Measurements from ENCODE around the gene RSBN1.

RSBN1 gene

DNA sequence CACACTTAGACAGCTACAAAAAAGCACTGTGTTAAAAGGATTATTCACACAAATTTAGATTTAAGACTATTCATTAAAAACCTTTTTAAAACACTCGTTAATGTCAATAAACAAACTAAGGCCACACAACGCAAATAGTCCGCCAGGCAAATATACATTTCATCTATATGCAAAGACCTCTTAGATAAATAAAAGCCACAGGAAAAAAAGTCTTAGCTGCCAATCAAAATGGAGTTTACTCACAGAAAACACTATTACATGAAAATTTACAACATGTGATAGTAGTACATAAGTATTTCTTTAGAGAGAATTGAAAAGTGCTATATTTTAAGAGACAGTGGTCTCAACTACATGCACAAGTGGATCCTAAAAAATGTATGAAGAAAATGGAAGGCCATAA, 50.3 kb downstream of the RSBN1 start:
- no peaks in the 10 kb centered on the region for H3K27me3 ChIP-seq (ENCODE audit: insufficient read depth, poor library complexity, severe bottlenecking)
- no peaks in the 10 kb centered on the region for H3K4me1 ChIP-seq (ENCODE audit: insufficient read depth, poor library complexity, severe bottlenecking)
- TF ChIP-seq, protein P1, sequence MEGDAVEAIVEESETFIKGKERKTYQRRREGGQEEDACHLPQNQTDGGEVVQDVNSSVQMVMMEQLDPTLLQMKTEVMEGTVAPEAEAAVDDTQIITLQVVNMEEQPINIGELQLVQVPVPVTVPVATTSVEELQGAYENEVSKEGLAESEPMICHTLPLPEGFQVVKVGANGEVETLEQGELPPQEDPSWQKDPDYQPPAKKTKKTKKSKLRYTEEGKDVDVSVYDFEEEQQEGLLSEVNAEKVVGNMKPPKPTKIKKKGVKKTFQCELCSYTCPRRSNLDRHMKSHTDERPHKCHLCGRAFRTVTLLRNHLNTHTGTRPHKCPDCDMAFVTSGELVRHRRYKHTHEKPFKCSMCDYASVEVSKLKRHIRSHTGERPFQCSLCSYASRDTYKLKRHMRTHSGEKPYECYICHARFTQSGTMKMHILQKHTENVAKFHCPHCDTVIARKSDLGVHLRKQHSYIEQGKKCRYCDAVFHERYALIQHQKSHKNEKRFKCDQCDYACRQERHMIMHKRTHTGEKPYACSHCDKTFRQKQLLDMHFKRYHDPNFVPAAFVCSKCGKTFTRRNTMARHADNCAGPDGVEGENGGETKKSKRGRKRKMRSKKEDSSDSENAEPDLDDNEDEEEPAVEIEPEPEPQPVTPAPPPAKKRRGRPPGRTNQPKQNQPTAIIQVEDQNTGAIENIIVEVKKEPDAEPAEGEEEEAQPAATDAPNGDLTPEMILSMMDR (IDR thresholded peaks at IDR 0.05; ENCODE audit: poor library complexity, severe bottlenecking), result no peak
- ATAC-seq (ENCODE audit: low read depth) (no peak), DNase-seq (ENCODE audit: low spot score) (no peak)
- peaks cover 19% of the 10 kb centered on the region for H3K36me3 ChIP-seq (ENCODE audit: low read depth)
- no peaks in the 10 kb centered on the region for H3K9me3 ChIP-seq (ENCODE audit: severe bottlenecking)
- no peak overlapping the region for H3K4me3 ChIP-seq (ENCODE audit: severe bottlenecking)
- no peak overlapping the region for H3K27ac ChIP-seq (ENCODE audit: poor library complexity, severe bottlenecking)

DNA sequence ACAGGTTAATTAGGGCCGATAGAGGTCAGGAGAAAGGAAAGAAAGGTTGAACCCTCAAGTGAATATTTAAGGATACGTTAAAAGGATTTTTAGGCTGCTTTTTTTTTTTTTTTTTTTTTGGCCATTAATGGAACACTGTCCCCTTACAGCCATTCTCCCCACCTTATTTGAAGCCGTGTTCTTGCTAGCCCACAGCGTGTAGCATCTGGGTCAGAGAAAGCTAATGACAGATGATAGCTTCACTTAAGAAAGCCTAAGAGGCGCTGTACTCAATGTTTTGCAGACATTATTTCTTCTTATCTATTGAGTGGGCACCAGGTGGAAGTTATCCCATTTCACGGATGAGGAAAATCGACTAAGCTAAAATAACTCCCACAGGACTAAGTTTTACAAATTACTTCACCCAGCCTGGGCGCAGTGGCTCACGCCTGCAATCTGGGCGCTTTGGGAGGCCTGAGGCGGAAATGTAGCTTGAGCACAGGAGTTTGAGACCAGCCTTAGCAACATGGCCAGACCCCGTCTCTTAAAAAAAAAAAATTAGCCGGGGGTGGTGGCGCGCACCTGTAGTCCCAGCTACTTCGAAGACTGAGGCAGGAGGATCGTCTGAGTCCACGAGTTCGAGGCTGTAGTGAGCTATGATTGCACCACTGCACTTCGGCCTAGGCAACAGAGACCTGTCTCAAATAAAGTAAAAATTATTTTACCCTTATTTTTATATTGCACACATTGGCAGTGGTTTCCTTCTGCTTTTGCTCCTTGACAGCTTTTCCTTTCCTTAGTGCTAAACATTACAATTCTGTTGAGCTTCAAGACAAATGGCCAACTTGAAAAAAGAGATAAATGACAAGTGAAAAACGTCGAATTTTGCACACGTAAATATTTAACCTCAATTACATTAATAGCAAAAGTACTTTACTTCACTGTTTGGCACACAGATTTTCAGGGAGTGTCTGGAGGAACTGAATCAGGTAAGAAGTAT, 51.9 kb downstream of the RSBN1 start:
- Histone ChIP-seq H3K4me1 (ENCODE audit: insufficient read depth, poor library complexity, severe bottlenecking) (no peaks in the 10 kb centered on the region), H3K27me3 (ENCODE audit: insufficient read depth, poor library complexity, severe bottlenecking) (no peaks in the 10 kb centered on the region), H3K9me3 (ENCODE audit: severe bottlenecking) (no peaks in the 10 kb centered on the region), H3K27ac (ENCODE audit: poor library complexity, severe bottlenecking) (peak overlapping the region; percentile 62), H3K36me3 (ENCODE audit: low read depth) (peaks cover 8% of the 10 kb centered on the region), H3K4me3 (ENCODE audit: severe bottlenecking) (no peak overlapping the region)
- DNase-seq (ENCODE audit: low spot score), result no peak
- ATAC-seq (ENCODE audit: low read depth), result no peak
- TF ChIP-seq, protein P1 (IDR thresholded peaks at IDR 0.05; ENCODE audit: poor library complexity, severe bottlenecking), result no peak

DNA sequence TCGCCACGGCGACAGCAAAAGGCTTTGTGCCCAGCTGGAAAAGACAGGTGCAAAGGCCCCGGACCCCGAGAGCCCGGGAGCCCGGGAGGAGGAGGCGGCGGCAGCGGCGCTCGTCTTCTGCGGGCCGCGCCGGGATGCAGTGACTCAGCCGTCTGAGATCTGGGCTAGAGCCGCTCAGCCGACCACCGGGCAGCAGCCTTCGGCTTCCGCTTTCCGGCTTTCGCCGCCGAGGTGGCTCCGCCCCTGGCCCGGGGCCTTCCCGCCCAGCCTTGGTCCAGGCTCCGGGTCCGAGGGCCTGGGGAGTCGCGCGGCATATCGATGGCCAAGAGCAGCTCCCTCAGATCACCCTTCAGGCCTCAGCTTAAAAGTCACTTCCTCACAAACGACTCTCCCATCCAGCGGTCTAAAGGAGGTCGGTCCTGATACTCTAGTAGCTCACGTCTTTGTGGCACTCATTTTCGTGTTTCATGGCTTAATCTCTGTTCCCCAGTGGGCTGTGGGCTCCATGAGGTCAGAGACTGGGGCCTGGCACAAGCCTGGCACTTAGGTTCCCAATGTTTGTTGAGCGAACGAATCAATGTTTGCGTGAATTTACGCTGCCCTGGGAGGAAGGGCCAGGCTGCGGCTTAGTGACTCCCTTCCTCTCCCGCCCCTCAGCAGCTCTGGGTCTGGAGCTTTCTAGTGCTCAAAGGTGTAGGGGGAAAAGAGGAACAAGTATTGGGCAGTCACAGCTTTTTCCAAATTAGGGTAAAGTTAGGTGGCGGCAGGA, 52.8 kb downstream of the RSBN1 start, which contains the start of gene PHTF1:
Gene PHTF1, minus strand, starts transcription at position 154 of the 769 bp plus-strand sequence. CDS start 783 bp downstream, outside the sequence.
- Histone ChIP-seq H3K4me3 (ENCODE audit: severe bottlenecking) (peak within 1 kb of the TSS; percentile 93), H3K27me3 (ENCODE audit: insufficient read depth, poor library complexity, severe bottlenecking) (no peaks in the 10 kb centered on the region), H3K9me3 (ENCODE audit: severe bottlenecking) (no peaks in the 10 kb centered on the region), H3K4me1 (ENCODE audit: insufficient read depth, poor library complexity, severe bottlenecking) (no peaks in the 10 kb centered on the region), H3K36me3 (ENCODE audit: low read depth) (peaks cover 14% of the 10 kb centered on the region; the same call in 1 of the 2 replicates), H3K27ac (ENCODE audit: poor library complexity, severe bottlenecking) (peak within 1 kb of the TSS; percentile 62)
- DNase-seq (ENCODE audit: low spot score) (peak; percentile 68), ATAC-seq (ENCODE audit: low read depth) (peak; percentile 92)
- TF ChIP-seq, protein P1 (IDR thresholded peaks at IDR 0.05; ENCODE audit: poor library complexity, severe bottlenecking), result no peak

DNA sequence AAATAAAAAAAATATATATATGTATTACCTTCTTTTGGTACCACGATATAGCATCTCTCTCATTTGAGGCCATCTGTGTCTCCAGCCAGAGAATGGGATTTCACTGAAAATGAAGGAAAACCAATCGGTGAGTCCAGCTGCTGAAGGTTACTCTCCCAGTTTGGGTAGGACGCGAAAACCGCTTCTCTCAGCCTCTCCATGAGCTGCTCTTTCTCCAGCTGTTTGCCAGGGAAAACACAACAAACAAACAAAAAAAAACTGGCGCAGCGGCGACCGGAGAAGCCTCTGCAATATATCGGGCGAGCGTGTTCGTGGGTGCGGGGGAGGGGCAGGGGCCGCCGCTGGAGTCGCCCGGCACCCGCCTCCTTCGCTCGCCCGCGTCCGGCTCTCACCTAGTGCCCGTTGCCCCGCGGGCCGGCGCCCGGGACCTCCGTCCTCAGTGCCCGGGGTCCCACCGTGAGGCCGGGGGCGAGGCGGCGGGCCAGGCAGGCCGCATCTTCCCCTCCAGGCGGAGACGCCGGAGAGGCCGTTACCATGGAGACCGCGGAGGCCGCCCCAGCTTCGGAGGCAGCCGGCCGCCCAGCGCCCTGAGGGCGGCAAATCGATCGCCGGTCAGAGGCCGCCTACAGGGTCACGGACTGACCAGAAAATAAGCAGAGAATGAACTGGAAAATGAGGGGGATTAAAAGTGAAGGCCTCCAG, 53.5 kb downstream of the RSBN1 start:
- no peaks in the 10 kb centered on the region for H3K27me3 ChIP-seq (ENCODE audit: insufficient read depth, poor library complexity, severe bottlenecking)
- ATAC-seq (ENCODE audit: low read depth) (peak; percentile 72), DNase-seq (ENCODE audit: low spot score) (peak; percentile 58)
- peak overlapping the region; percentile 93 for H3K4me3 ChIP-seq (ENCODE audit: severe bottlenecking)
- TF ChIP-seq, protein P1 (IDR thresholded peaks at IDR 0.05; ENCODE audit: poor library complexity, severe bottlenecking), result no peak
- H3K4me1 ChIP-seq (ENCODE audit: insufficient read depth, poor library complexity, severe bottlenecking), result no peaks in the 10 kb centered on the region
- H3K9me3 ChIP-seq (ENCODE audit: severe bottlenecking), result no peaks in the 10 kb centered on the region
- peak overlapping the region; percentile 62 for H3K27ac ChIP-seq (ENCODE audit: poor library complexity, severe bottlenecking)
- H3K36me3 ChIP-seq (ENCODE audit: low read depth), result peaks cover 17% of the 10 kb centered on the region; the same call in 1 of the 2 replicates

Measured in RWPE2 (cell line).